Measurements from ENCODE around the gene DDA1.

DDA1 gene

GRCh38 chr19:17300992-17301619 lies 8.3 kb upstream of the DDA1 start:
- H3K4me3 ChIP-seq (ENCODE audit: low read length): no peak overlapping the region
- TF ChIP-seq CTCF (IDR thresholded peaks at IDR 0.05; ENCODE audit: insufficient read depth, low read depth, low read length, missing control alignments): no peak
- DNase-seq (ENCODE audit: low read depth): no peak

DNA sequence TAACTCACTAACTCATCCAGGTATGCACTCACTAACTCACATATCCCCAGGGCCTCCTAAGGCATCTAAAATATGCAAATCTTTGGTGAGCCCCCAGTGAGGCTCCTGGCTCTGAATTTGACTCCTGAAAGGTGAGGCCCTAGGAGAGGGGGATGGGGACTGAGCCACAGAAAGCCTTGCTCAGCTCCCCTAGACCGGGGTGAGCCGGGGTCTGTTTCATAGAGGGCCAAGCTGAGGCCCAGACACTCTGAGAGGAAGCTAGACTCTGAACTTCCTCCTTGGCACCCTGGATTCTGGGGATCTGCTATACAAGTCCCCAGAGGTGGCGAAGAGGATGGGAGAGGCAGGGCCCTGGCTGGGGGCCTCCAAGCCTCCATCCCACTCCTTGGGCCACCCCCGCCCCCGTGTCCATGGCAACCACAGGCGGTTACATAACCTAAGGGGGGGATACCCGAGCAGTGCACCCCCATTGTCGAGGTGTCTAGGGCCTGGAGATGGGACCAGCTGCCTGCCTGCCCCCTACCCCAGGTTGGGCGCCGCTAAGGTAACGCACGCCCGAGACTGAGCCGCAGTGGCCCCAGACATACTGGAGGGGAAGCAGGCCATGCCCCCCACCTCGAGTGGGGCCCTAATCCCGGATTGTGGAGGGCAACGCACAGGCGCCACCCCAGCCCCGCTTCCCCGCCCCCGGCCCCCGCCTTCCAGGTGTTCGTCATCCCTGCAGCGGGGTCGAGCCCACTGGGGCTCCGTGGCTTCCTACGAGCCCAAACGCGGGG lies 6.8 kb upstream of the DDA1 start:
- peak overlapping the region; percentile 69 for H3K4me3 ChIP-seq (ENCODE audit: low read length)
- TF ChIP-seq CTCF (IDR thresholded peaks at IDR 0.05; ENCODE audit: insufficient read depth, low read depth, low read length, missing control alignments): no peak
- no peak for DNase-seq (ENCODE audit: low read depth)

DNA sequence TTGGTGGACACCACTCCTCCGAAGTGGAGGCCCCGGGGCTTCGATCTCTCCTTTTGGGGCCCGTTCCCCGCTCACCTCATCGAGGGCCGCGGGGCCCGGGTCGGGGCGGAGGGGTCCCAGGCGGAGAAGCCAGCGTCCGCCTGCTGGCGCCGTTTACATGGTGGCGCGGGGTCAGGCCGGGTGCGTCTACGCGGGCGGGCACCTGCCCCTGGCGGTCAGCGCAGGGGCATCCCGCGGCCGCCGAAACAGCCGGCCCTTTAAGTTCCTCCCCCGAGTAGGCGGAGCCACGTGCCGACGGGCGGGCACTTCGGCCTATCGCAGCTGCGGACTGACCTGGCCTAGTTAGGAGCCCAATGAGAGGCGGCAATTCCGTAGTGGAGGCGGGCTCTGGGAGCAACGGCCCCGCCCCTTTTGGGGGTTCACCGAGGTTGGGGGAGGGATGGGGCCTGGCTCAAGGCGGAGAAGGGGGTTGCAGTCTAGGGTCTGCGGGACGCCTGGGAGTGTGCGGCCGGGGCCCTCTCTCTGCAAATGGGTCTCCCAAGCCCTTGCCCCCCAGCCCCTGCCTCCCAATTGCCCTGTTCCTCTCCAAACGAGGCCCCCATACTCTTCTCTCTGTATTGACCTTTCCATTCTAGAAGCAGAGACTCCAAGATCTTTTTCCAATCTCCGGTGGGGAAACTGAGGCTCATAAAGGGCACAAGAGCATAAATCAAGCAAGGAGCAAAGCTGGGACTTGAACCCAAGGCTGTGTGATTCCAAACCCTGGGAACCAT lies 6.0 kb upstream of the DDA1 start, which contains the start of gene ABHD8:
TSS of gene ABHD8 (minus strand) at position 259 of the 773 bp plus-strand sequence. CDS start 1,809 bp downstream, outside the sequence.
- peak; percentile 96 for DNase-seq (ENCODE audit: low read depth)
- TF ChIP-seq CTCF (IDR thresholded peaks at IDR 0.05; ENCODE audit: insufficient read depth, low read depth, low read length, missing control alignments): no peak
- H3K4me3 ChIP-seq (ENCODE audit: low read length): peak within 1 kb of the TSS; percentile 69

DNA sequence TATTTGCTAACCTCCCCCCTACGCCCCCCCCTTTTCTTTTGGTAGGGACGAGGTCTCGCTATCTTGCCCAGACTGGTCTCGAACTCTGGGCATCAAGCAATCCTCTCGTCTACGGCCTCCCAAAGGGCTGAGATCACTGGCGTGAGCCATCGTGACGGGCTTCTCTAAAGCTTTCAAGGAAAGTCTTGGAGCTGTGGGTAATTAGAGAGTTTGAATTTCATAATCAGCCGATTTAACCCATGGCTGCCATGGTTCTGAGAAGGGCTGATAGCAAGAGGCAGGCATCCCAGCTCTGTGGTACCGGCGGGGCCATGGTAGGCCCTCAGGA lies 5.5 kb upstream of the DDA1 start:
- no peak overlapping the region for H3K4me3 ChIP-seq (ENCODE audit: low read length)
- peak; percentile 71 for DNase-seq (ENCODE audit: low read depth)
- TF ChIP-seq CTCF (IDR thresholded peaks at IDR 0.05; ENCODE audit: insufficient read depth, low read depth, low read length, missing control alignments): no peak

GRCh38 chr19:17304386-17305215 lies 4.8 kb upstream of the DDA1 start:
- H3K4me3 ChIP-seq (ENCODE audit: low read length): no peak overlapping the region
- DNase-seq (ENCODE audit: low read depth): peak; percentile 74
- TF ChIP-seq CTCF (IDR thresholded peaks at IDR 0.05; ENCODE audit: insufficient read depth, low read depth, low read length, missing control alignments): no peak

DNA sequence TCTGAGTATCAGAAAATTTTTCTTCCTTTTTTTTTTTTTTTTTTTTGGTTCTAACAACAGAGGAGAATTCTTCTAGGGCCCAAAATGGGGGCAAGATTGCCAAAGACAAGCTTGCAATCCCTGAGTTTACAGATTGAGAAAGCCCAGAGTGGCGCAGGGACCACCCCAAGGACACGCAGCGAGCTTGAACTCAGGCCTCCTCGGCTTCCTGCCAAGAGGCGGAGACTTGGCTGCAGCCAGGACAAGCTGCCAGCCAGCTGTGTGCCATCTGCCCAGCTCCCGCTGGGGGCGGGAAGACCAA lies 4.2 kb upstream of the DDA1 start:
- no peak for TF ChIP-seq CTCF (IDR thresholded peaks at IDR 0.05; ENCODE audit: insufficient read depth, low read depth, low read length, missing control alignments)
- no peak for DNase-seq (ENCODE audit: low read depth)
- H3K4me3 ChIP-seq (ENCODE audit: low read length): no peak overlapping the region

All from epithelial cell of esophagus (primary cell).